Measurements from ENCODE around the gene HPGD. TPM values are rescaled to one million over a fixed set of nuclear protein-coding genes. Genes with fewer than 3 reads are reported as not detected.

HPGD gene
- total RNA-seq, 1 experiment from 2014 or later = 91.5 TPM

GRCh38 chr4:174503079-174503715, 19.1 kb downstream of the HPGD start:
- H3K9me3 Mint-ChIP-seq (ENCODE audit: unreplicated experiment) = peaks cover 10% of the 10 kb centered on the region
- no peak overlapping the region for H3K27ac Mint-ChIP-seq (ENCODE audit: unreplicated experiment)
- no TSS peak for BruUV-seq (replicated peaks)
- peaks cover 14% of the 10 kb centered on the region for H3K4me1 Mint-ChIP-seq (ENCODE audit: low read depth, unreplicated experiment)
- TF ChIP-seq CTCF (IDR thresholded peaks at IDR 0.05; ENCODE audit: insufficient read depth in 1 of 2, low read depth in 1 of 2, low read length in 1 of 2, severe bottlenecking in 1 of 2, unreplicated experiment in 1 of 2) = no peak
- Histone ChIP-seq H3K36me3 (ENCODE audit: control insufficient read depth, insufficient read depth, low read length) (no peaks in the 10 kb centered on the region; the same call in 1 of the 2 replicates), H3K4me1 (peaks cover 14% of the 10 kb centered on the region), H3K27me3 (replicated peaks; ENCODE audit: control insufficient read depth, insufficient read depth, low read length) (no peaks in the 10 kb centered on the region), H3K4me3 (ENCODE audit: low read depth, low read length) (no peak overlapping the region), H3K9me3 (no peaks in the 10 kb centered on the region)
- no peak for DNase-seq
- H3K36me3 Mint-ChIP-seq (ENCODE audit: insufficient read depth, unreplicated experiment) = peaks cover 29% of the 10 kb centered on the region
- ChIA-PET POLR2A (no interaction called here), CTCF (interaction anchor here (1.0 kb wide), 1 partner anchor 18 kb away, joined by 3 read pairs; no protein-coding TSS in a partner anchor)
- H3K27me3 Mint-ChIP-seq (ENCODE audit: insufficient read depth, unreplicated experiment) = no peaks in the 10 kb centered on the region
- no peak overlapping the region for H3K4me3 Mint-ChIP-seq (ENCODE audit: unreplicated experiment)
- intact Hi-C loops (cut with micrococcal nuclease; ENCODE audit: unreplicated experiment) = no loop called here

GRCh38 chr4:174496631-174497432, 25.5 kb downstream of the HPGD start:
- no peak for TF ChIP-seq CTCF (IDR thresholded peaks at IDR 0.05; ENCODE audit: insufficient read depth in 1 of 2, low read depth in 1 of 2, low read length in 1 of 2, severe bottlenecking in 1 of 2, unreplicated experiment in 1 of 2)
- DNase-seq = peak; percentile 19 to 64
- Histone ChIP-seq H3K36me3 (ENCODE audit: control insufficient read depth, insufficient read depth, low read length) (no peaks in the 10 kb centered on the region; the same call in 1 of the 2 replicates), H3K9me3 (no peaks in the 10 kb centered on the region), H3K4me1 (peaks cover 41% of the 10 kb centered on the region), H3K4me3 (ENCODE audit: low read depth, low read length) (no peak overlapping the region), H3K27me3 (replicated peaks; ENCODE audit: control insufficient read depth, insufficient read depth, low read length) (no peaks in the 10 kb centered on the region)
- peak overlapping the region; percentile 64 for H3K27ac Mint-ChIP-seq (ENCODE audit: unreplicated experiment)
- intact Hi-C loops (cut with micrococcal nuclease; ENCODE audit: unreplicated experiment) = loop anchor here (2.0 kb wide), 1 partner anchor 36 kb away; no protein-coding TSS in a partner anchor
- peaks cover 21% of the 10 kb centered on the region for H3K36me3 Mint-ChIP-seq (ENCODE audit: insufficient read depth, unreplicated experiment)
- peaks cover 10% of the 10 kb centered on the region for H3K9me3 Mint-ChIP-seq (ENCODE audit: unreplicated experiment)
- no TSS peak for BruUV-seq (replicated peaks)
- H3K27me3 Mint-ChIP-seq (ENCODE audit: insufficient read depth, unreplicated experiment) = no peaks in the 10 kb centered on the region
- POLR2A ChIA-PET = no interaction called here
- peak overlapping the region; percentile 28 for H3K4me3 Mint-ChIP-seq (ENCODE audit: unreplicated experiment)
- CTCF ChIA-PET = no interaction called here
- peaks cover 24% of the 10 kb centered on the region for H3K4me1 Mint-ChIP-seq (ENCODE audit: low read depth, unreplicated experiment)

- H3K4me1 ChIP-seq = peaks cover 48% of the 10 kb centered on the region
- Mint-ChIP-seq H3K4me3 (ENCODE audit: unreplicated experiment) (no peak overlapping the region), H3K36me3 (ENCODE audit: insufficient read depth, unreplicated experiment) (peaks cover 21% of the 10 kb centered on the region), H3K27me3 (ENCODE audit: insufficient read depth, unreplicated experiment) (no peaks in the 10 kb centered on the region), H3K9me3 (ENCODE audit: unreplicated experiment) (peaks cover 10% of the 10 kb centered on the region), H3K27ac (ENCODE audit: unreplicated experiment) (no peak overlapping the region), H3K4me1 (ENCODE audit: low read depth, unreplicated experiment) (peaks cover 25% of the 10 kb centered on the region)
- CTCF ChIA-PET = no interaction called here
- no peaks in the 10 kb centered on the region for H3K9me3 ChIP-seq
- DNase-seq = no peak
- no peaks in the 10 kb centered on the region for H3K27me3 ChIP-seq (replicated peaks; ENCODE audit: control insufficient read depth, insufficient read depth, low read length)
- TF ChIP-seq CTCF (IDR thresholded peaks at IDR 0.05; ENCODE audit: insufficient read depth in 1 of 2, low read depth in 1 of 2, low read length in 1 of 2, severe bottlenecking in 1 of 2, unreplicated experiment in 1 of 2) = no peak
- POLR2A ChIA-PET = no interaction called here
- no TSS peak for BruUV-seq (replicated peaks)
- H3K36me3 ChIP-seq (ENCODE audit: control insufficient read depth, insufficient read depth, low read length) = no peaks in the 10 kb centered on the region; the same call in 1 of the 2 replicates
- H3K4me3 ChIP-seq (ENCODE audit: low read depth, low read length) = no peak overlapping the region
- intact Hi-C loops (cut with micrococcal nuclease; ENCODE audit: unreplicated experiment) = loop anchor here (2.0 kb wide), 1 partner anchor 35 kb away; no protein-coding TSS in a partner anchor
Observed at GRCh38 chr4:174495626-174496025, 26.7 kb downstream of the HPGD start.
